22Rv1 (cell line): ENCODE measurements around the gene FDCSP.
A peak's percentile ranks its signal among the peaks of the same experiment; 100 is the strongest.

ENCODE experiments used
- ZFX ChIP-seq: fragments of 450-650 bp; IDR thresholded peaks from 2 replicates; pipeline ENCODE4 v1.6.1; 2017; ENCODE audit warnings: antibody characterized with exemption, borderline replicate concordance
- TF ChIP-seq, protein P1 (sequence below): fragments of 450-650 bp; IDR thresholded peaks from 2 replicates; pipeline ENCODE4 v1.5.1; 2017; ENCODE audit warnings: mild to moderate bottlenecking

DNA sequence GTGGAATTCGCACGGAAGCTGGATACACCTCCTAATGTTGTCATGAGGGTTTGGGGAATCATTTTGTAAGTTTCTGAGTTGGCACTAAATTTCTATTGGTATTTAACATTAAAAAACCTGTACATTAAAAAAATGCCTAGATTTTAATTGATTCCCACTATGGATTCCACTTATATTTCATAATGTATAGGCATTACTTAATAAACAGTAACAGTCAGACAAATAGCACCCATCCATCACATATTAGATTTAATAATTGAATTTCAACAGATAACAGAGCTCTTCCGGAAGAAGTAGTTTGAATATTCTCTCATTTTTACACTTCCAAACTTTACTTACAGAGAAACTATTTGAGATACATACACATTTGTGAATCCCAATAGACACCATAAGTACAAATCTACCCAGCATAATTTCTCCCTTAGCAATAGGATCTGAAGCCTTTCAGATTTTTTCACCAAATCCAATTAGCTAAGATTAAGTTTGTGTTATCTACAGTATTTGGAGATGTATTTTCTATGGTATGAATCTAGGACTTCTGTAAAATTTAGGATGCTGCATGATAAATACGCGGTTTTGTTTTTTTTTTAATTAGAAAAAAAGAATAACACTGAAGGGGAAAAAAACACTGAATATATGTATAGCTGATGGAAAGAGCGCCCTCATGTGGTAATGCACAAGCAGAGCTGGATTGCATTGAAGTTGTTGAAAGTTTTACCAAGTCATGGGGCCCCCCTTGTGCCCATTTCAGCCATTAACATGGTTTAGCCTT lies 42.6 kb upstream of the FDCSP start:
- TF ChIP-seq ZFX: no peak
- TF ChIP-seq, protein P1, sequence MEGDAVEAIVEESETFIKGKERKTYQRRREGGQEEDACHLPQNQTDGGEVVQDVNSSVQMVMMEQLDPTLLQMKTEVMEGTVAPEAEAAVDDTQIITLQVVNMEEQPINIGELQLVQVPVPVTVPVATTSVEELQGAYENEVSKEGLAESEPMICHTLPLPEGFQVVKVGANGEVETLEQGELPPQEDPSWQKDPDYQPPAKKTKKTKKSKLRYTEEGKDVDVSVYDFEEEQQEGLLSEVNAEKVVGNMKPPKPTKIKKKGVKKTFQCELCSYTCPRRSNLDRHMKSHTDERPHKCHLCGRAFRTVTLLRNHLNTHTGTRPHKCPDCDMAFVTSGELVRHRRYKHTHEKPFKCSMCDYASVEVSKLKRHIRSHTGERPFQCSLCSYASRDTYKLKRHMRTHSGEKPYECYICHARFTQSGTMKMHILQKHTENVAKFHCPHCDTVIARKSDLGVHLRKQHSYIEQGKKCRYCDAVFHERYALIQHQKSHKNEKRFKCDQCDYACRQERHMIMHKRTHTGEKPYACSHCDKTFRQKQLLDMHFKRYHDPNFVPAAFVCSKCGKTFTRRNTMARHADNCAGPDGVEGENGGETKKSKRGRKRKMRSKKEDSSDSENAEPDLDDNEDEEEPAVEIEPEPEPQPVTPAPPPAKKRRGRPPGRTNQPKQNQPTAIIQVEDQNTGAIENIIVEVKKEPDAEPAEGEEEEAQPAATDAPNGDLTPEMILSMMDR: peak; percentile 92
